GM19238 (cell line): ENCODE results near the gene CNDP1.

ENCODE experiments used
- DNase-seq: peaks from one replicate; pipeline ENCODE4 v3.0.0; 2011; ENCODE audit warnings: low spot score; ENCODE audit not compliant: insufficient read length

CNDP1 gene

DNA sequence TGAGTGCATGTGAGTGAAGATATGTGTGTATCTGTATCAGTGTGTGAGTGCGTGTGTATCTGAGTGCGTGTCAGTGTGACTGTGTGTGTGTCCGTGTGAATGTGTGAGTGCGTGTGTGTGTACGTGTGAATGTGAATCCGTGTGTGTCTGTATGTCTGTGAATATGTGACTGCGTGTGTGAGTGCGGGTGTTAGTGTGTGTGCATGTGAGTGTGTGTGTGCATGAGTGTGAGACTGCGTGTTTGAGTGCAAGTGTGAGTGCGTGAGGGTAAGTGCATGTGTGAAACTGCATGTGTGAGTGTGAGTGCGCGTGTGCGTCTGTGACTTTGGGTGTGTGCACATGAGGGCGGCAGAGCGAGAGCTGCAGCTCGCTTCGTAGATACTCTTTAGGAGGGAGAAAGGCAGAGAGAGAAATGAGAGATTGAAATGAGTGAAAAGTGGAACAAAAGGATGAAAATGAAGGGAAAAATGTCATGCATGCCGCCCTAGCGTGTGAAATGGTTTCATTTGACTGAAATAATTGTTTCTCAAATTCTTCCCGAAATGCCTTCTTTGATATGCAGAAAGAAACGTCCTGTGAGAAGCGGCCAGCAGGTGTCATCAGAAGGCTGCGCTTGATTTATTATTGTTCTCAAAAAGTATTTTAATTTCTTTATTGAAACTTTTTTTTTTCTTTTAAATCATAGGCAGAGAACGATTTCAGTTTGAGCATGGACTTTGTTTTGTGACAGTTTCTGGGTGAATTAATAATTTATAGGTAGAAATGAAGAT, 88.9 kb downstream of the CNDP1 start:
- DNase-seq, result no peak

DNA sequence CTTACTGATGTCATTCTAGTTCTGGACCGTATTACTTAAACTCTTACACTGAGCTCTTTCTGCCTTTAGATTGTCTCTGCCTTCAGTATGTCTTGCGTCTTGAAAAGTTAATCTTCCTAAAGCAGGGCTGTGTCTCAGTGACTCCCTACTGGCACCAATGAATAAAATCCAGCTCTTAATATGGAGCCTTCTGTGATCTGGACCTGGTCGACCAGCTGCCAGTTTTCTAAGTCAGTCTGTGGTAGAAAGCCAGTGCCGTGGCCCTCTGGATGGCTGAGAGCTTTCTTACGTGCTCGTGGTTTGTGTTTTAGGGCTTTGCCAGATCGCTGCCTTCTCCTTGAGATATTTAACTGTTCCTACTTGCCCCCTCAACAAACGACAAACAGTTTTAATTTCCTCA, 90.2 kb downstream of the CNDP1 start:
- no peak for DNase-seq

DNA sequence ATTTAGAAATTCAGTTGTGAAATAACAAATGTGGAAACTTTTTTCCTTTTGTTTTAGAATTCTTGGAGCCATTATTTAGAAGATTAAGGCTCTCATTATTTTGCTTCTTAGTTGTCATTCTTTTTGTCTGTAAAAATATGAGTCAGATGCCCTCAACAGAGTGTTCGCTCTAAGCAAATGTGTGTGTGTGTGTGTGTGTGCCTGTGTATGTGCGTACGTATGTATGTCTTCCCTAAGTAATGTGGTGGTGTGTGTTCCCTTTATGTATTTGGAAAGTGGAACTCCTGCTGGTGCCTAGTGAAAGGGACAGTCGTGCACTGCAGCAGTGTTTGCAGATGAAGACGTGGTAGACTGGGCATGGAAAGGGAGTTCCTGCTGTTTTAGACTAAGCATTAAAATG, 90.9 kb downstream of the CNDP1 start:
- DNase-seq, result no peak

DNA sequence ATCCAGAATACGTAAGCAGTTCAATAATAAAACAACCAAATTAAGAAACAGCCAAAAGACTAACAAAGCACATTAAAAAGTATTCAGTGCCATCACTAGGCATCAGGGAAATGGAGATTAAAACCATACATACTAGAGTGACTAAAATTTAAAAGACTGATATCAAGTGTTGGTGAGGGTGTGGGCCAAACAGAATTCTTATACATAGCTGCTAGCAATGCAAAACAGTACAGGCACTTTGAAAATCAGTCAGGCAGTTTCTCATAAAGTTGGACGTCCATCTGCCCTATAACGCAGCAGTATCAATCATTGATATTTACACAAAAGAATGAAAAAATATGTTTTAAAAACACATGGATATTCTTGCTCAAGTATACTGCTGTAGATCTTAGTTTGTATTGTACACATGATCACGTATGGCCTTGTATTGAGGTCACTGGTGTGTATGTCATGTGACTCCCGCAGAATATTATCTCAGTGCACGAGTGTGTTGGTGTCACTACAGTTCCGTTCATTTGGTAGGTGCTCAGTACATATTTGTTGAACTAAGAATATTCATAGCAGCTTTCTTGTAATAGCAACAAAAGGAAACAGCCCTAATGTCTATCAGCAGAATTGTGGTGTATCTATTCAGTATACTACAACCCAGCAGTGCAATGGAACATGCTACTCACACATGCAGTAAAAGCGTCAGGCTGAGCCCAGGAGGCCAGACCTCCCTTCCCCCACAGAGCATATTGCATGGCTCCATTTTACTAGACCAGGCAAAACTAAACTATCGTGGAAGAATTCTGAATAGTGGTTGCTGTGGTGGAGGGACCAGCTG, 92.0 kb downstream of the CNDP1 start:
- no peak for DNase-seq

DNA sequence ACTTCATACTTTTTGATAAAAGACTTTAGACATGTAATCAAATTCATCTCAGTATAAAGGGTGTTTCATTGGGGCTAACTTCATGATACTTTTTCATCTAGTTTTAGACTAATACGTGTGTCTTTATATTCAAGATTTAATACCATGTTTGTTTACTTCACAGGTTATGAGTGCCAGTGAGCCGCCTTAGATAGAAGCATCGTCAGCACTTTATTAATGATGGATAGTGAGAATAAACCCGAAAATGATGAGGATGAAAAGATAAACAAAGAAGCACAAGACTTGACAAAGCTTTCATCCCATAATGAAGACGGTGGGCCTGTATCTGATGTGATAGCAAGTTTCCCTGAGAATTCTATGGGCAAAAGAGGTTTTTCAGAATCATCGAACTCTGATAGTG, 96.5 kb downstream of the CNDP1 start:
- DNase-seq, result no peak

DNA sequence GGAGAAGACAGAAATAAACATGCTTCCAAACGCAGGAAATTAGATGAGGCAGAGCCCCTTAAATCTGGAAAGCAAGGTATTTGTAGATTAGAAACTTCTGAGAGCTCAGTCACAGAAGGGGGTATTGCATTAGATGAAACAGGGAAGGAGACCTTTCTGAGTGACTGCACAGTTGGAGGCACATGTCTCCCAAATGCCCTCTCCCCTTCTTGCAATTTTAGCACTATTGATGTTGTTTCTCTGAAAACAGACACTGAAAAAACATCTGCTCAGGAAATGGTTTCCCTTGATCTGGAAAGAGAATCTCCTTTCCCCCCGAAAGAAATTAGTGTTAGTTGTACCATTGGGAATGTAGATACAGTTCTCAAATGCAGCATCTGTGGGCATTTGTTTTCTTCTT, 96.9 kb downstream of the CNDP1 start:
- no peak for DNase-seq

DNA sequence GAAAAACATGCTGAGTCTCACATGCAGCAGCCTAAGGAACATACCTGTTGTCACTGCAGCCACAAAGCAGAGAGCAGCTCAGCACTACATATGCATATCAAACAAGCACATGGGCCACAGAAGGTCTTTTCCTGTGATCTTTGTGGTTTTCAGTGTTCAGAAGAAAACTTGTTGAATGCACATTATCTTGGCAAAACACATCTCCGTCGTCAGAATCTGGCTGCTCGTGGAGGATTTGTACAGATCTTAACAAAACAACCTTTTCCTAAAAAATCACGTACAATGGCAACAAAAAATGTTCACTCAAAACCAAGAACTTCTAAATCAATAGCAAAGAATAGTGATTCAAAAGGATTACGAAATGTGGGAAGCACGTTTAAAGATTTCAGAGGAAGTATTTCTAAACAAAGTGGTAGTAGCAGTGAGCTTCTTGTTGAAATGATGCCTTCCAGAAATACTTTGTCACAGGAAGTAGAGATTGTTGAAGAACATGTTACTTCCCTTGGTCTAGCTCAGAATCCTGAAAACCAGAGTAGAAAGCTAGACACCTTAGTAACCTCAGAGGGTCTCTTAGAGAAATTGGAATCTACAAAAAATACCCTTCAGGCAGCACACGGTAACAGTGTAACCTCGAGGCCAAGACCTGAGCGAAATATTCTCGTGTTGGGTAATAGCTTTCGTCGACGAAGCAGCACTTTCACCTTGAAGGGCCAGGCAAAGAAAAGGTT, 97.5 kb downstream of the CNDP1 start:
- no peak for DNase-seq

DNA sequence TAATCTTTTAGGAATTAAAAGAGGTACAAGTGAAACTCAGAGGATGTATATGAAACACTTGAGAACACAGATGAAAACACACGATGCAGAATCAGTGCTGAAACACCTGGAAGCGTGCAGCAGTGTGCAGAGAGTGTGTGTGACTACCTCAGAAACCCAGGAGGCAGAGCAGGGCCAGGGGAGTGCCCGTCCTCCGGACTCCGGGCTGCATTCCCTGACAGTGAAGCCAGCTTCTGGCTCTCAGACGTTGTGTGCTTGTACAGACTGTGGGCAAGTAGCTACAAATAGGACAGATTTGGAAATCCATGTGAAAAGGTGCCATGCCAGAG, 98.0 kb downstream of the CNDP1 start:
- no peak for DNase-seq

DNA sequence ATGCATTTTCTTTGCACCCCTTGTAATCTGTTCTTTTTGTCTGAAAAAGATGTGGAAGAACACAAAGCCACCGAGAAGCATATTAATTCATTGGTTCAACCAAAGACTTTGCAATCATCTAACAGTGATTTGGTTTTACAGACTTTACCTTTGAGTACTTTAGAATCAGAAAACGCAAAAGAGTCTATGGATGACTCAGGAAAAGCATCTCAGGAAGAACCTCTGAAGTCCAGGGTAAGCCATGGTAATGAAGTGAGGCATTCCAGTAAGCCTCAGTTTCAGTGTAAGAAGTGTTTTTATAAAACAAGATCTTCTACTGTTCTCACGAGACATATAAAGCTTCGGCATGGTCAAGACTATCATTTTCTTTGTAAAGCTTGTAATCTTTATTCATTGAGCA, 98.6 kb downstream of the CNDP1 start:
- DNase-seq, result no peak

DNA sequence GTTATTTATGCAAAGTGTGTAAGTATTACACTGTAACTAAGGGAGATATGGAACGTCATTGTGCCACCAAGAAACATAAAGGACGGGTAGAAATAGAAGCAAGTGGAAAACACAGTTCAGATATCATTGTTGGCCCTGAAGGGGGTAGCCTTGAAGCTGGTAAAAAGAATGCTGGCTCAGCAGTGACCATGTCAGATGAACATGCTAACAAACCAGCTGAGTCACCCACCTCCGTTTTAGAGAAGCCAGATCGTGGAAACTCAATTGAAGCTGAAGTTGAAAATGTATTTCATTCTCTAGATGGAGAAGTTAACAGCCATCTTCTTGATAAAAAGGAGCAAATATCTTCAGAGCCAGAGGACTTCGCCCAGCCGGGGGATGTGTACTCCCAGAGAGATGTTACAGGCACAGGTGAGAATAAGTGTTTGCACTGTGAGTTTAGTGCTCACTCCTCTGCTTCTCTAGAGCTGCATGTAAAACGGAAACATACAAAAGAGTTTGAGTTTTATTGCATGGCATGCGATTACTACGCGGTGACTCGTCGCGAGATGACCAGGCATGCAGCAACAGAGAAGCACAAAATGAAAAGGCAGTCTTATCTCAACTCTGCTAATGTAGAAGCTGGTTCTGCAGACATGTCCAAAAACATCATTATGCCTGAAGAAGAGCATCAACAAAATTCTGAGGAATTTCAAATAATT, 99.5 kb downstream of the CNDP1 start:
- no peak for DNase-seq

DNA sequence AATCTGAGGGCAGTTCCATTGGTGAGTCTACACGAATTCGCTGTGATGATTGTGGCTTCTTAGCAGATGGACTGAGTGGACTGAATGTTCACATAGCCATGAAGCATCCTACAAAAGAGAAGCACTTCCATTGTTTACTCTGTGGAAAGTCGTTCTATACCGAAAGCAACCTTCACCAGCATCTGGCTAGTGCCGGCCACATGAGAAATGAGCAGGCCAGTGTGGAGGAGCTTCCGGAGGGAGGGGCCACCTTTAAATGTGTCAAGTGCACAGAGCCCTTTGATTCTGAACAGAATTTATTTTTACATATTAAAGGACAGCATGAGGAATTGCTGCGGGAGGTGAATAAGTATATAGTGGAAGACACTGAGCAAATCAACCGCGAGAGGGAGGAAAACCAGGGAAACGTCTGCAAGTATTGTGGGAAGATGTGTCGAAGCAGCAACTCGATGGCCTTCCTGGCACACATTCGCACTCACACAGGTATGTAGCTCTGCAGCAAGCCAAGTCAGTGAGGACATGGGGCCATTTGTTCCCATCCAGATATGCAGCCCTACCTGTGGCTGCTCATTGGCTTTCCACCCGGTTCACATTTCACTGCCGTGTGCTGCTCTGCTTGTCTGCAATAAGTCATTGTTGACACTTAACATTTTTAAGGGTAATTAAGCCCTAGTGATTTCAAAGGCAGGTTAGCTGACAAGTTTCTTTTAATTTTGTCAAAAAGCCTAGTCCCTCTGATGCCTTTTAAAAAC, 101.1 kb downstream of the CNDP1 start:
- no peak for DNase-seq
